Gastrocnemius medialis (tissue), 4 donors: ENCODE measurements around the gene EGFR. TPM values are rescaled to one million over a fixed set of nuclear protein-coding genes. Genes with fewer than 3 reads are reported as not detected.
A peak's percentile ranks its signal among the peaks of the same experiment; 100 is the strongest.

Experiments used
- ATAC-seq, 2 donors: fragments of 150-250 bp; one replicate each; pipeline ENCODE4 v1.9.1; 2016
- DNase-seq, 2 donors: peaks; one replicate each; pipeline ENCODE4 v3.0.0-alpha.2; 2019
- H3K27ac ChIP-seq, 4 donors: fragments of 200-600 bp; sonication (generic); 1 replicate in 1 of 4; 2 replicates in 3 of 4; pipeline ENCODE4 v1.5.1; 2016 to 2018; ENCODE audit warnings: mild to moderate bottlenecking in 2 of 4, moderate library complexity in 1 of 4
- H3K27me3 ChIP-seq, 3 donors: fragments of 200-600 bp; sonication (generic) in 2 of 3; 1 replicate in 1 of 3; 2 replicates in 2 of 3; pipeline versions ENCODE4 v1.5.1 to v1.6.0; 2016 to 2019; ENCODE audit warnings: mild to moderate bottlenecking in 1 of 3, moderate library complexity in 1 of 3
- H3K36me3 ChIP-seq, 2 donors: fragments of 200-600 bp; sonication (generic) in 1 of 2; one replicate each; pipeline ENCODE4 v1.5.1; 2017 to 2018
- H3K4me1 ChIP-seq, 2 donors: fragments of 200-600 bp; sonication (generic) in 1 of 2; one replicate each; pipeline ENCODE4 v1.5.1; 2016 to 2017; ENCODE audit warnings: mild to moderate bottlenecking in 2 of 2
- H3K4me3 ChIP-seq, 4 donors: fragments of 200-600 bp; sonication (generic) in 3 of 4; 1 replicate in 1 of 4; 2 replicates in 3 of 4; pipeline ENCODE4 v1.5.1; 2016 to 2019; ENCODE audit warnings: mild to moderate bottlenecking in 2 of 4
- H3K9me3 ChIP-seq, 3 donors: fragments of 200-600 bp; sonication (generic) in 2 of 3; 1 replicate in 1 of 3; 2 replicates in 2 of 3; pipeline ENCODE4 v1.5.1; 2016 to 2019
- POLR2A ChIP-seq, 2 donors: fragments of 450-650 bp; IDR thresholded peaks; one replicate each; pipeline ENCODE4 v1.6.1; 2017; ENCODE audit warnings: antibody characterized with exemption in 2 of 2, mild to moderate bottlenecking in 2 of 2, moderate library complexity in 2 of 2
- in situ Hi-C, 4 donors: fragments of 200-750 bp; cut with MboI; loops; one replicate each; pipeline versions ENCODE4 v1.15.0 to v1.8.0; 2017; ENCODE audit warnings: low sequenced_read_pairs in 4 of 4
- intact Hi-C: fragments of 100-400 bp; cut with DNase I; formaldehyde crosslinking; loops from one replicate; pipeline ENCODE4 v1.15.1; 2023; ENCODE audit warnings: low total_unique reads
- total RNA-seq, 4 donors: library from RNA; depleted of rRNA; stranded (reverse); fragments of >200 nt; gene quantifications; one replicate each; pipeline versions ENCODE4 v1.1.0 to v1.2.3, GENCODE V29; 2016
- TF ChIP-seq, protein P1 (sequence below), 5 experiments: fragments of 450-650 bp in 3 of 5; fragments of 200-600 bp in 2 of 5; sonication (generic) in 2 of 5; IDR thresholded peaks in 4 of 5; conservative IDR thresholded peaks in 1 of 5; 1 replicate in 4 of 5; 2 replicates in 1 of 5; pipeline ENCODE4 v1.5.1; 2016 to 2019; ENCODE audit warnings: antibody characterized with exemption in 5 of 5, mild to moderate bottlenecking in 3 of 5, moderate library complexity in 3 of 5

Gene EGFR
- total RNA-seq, 4 donors from 2014 or later, result 28.0 to 34.8 (median 29.4) TPM

DNA sequence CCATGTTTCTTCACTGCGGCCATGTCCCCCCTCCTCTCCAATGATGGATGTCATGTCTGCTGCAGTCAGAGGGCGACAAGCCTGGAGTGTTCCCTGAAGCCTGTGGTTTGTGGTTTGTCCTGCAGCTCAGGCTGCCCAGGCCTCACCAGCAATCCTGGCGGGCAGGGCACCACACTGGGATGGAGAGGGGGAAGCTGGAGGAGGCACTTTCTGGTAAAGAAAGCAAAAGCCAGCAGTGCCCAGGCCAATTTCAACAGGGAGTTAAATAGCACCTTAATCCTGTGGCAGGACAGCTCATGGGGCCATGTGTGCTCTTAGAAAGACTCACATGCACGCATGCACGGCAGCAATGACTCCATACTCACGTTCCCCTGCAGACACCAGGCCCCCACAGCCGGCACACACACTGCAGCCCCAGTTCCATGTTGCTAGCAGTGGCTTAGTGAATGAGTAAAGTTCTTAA is 158.3 kb downstream of the EGFR start:
- no peak overlapping the region for H3K27ac ChIP-seq

GRCh38 chr7:55177589-55178261 is 158.9 kb downstream of the EGFR start:
- ATAC-seq (peak in 1 of 2 donors; percentile 26), DNase-seq (peak in 1 of 2 donors; percentile 11)
- in situ Hi-C loops, result no loop called here
- H3K4me1 ChIP-seq, result peaks cover 16 to 18% of the 10 kb centered on the region in 2 donors
- H3K36me3 ChIP-seq, result peaks cover 0 to 34% of the 10 kb centered on the region in 2 donors
- no peaks in the 10 kb centered on the region for H3K27me3 ChIP-seq
- H3K27ac ChIP-seq, result peak overlapping the region in 2 of 4 donors; percentile 3 to 43
- H3K9me3 ChIP-seq, result no peaks in the 10 kb centered on the region
- H3K4me3 ChIP-seq, result no peak overlapping the region
- intact Hi-C loops, result no loop called here
- no peak for TF ChIP-seq POLR2A (IDR thresholded peaks at IDR 0.05)
- TF ChIP-seq, protein P1, sequence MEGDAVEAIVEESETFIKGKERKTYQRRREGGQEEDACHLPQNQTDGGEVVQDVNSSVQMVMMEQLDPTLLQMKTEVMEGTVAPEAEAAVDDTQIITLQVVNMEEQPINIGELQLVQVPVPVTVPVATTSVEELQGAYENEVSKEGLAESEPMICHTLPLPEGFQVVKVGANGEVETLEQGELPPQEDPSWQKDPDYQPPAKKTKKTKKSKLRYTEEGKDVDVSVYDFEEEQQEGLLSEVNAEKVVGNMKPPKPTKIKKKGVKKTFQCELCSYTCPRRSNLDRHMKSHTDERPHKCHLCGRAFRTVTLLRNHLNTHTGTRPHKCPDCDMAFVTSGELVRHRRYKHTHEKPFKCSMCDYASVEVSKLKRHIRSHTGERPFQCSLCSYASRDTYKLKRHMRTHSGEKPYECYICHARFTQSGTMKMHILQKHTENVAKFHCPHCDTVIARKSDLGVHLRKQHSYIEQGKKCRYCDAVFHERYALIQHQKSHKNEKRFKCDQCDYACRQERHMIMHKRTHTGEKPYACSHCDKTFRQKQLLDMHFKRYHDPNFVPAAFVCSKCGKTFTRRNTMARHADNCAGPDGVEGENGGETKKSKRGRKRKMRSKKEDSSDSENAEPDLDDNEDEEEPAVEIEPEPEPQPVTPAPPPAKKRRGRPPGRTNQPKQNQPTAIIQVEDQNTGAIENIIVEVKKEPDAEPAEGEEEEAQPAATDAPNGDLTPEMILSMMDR (IDR thresholded peaks at IDR 0.05 in 4 of 5, conservative IDR thresholded peaks at IDR 0.05 in 1 of 5), result no peak

More for the DNA sequence above, 158.3 kb downstream of the EGFR start:
- H3K4me1 ChIP-seq, result peaks cover 16 to 18% of the 10 kb centered on the region in 2 donors
- no peak for TF ChIP-seq POLR2A (IDR thresholded peaks at IDR 0.05)
- TF ChIP-seq, protein P1 (IDR thresholded peaks at IDR 0.05 in 4 of 5, conservative IDR thresholded peaks at IDR 0.05 in 1 of 5), result no peak
- in situ Hi-C loops, result no loop called here
- ATAC-seq (no peak), DNase-seq (peak in 1 of 2 donors; percentile 9)
- H3K27me3 ChIP-seq, result no peaks in the 10 kb centered on the region
- no peaks in the 10 kb centered on the region for H3K9me3 ChIP-seq
- intact Hi-C loops, result no loop called here
- H3K36me3 ChIP-seq, result peaks cover 0 to 32% of the 10 kb centered on the region in 2 donors
- H3K4me3 ChIP-seq, result no peak overlapping the region

GRCh38 chr7:55178292-55178862 is 159.6 kb downstream of the EGFR start:
- Histone ChIP-seq H3K36me3 (peaks cover 0 to 28% of the 10 kb centered on the region in 2 donors), H3K27me3 (no peaks in the 10 kb centered on the region), H3K27ac (peak overlapping the region in 2 of 4 donors; percentile 3 to 15), H3K4me3 (no peak overlapping the region), H3K4me1 (peaks cover 16 to 18% of the 10 kb centered on the region in 2 donors), H3K9me3 (no peaks in the 10 kb centered on the region)
- in situ Hi-C loops, result no loop called here
- intact Hi-C loops, result no loop called here
- DNase-seq (no peak), ATAC-seq (no peak)
- no peak for TF ChIP-seq POLR2A (IDR thresholded peaks at IDR 0.05)
- TF ChIP-seq, protein P1 (IDR thresholded peaks at IDR 0.05 in 4 of 5, conservative IDR thresholded peaks at IDR 0.05 in 1 of 5), result no peak

DNA sequence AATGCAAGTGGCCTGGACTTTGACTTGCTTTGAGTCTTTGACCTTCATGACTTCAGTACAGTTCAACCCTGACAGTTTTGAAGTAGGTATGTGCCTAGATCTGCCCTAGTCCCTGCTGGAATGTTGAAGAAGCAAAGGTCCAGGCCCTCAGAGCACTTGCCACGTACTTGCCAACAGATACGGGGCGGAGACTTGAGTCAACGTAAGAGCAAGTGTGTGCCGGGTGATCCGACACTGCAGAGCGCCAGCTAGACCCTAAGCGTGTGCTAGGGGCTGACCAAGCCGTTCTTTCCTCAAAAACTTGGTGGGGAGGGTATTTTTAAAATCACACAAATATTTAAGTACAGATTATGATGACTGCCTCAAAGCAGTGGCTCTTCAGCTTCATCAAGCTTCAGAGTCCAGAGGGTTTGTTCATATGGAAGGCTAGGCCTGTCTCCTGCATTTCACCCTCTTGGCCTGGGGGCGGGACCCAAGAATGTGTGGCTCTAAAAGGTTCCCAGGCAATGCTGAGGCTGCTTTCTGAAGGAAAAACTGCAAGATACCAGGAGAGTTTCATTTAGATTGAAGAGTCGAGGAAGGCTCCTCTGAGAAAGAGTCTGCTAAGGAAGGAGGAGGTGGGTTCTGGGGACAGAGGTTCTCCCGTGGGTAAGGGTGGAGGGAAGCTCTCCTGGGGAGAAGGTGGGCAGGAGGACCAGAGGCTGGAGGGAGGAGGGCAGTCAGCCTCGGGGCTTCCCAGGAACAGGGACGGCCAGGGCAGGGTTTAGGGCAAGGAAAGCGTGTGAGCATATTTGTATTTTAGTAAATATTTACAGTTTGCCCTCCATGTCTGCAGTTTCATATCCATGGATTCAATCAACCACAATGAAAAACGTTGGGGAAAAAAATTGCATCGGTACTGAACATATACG is 160.3 kb downstream of the EGFR start:
- in situ Hi-C loops (no loop called here), intact Hi-C loops (no loop called here)
- no peak overlapping the region for H3K4me3 ChIP-seq
- H3K27me3 ChIP-seq, result no peaks in the 10 kb centered on the region
- no peak for DNase-seq
- no peaks in the 10 kb centered on the region for H3K9me3 ChIP-seq
- TF ChIP-seq, protein P1 (IDR thresholded peaks at IDR 0.05 in 4 of 5, conservative IDR thresholded peaks at IDR 0.05 in 1 of 5), result no peak
- no peak for TF ChIP-seq POLR2A (IDR thresholded peaks at IDR 0.05)
- H3K27ac ChIP-seq, result no peak overlapping the region
- H3K4me1 ChIP-seq, result peaks cover 16 to 18% of the 10 kb centered on the region in 2 donors
- H3K36me3 ChIP-seq, result peaks cover 0 to 23% of the 10 kb centered on the region in 2 donors
- no peak for ATAC-seq
